HG03045 (cell line): ENCODE measurements around the gene CLCA1.

Experiments
- ATAC-seq: cut with Tn5 transposase; IDR thresholded peaks from one replicate; pipeline ENCODE4 v1.9.1; 2021; ENCODE audit warnings: mild to moderate bottlenecking, moderate library complexity; ENCODE audit not compliant: unreplicated experiment

Gene CLCA1

DNA sequence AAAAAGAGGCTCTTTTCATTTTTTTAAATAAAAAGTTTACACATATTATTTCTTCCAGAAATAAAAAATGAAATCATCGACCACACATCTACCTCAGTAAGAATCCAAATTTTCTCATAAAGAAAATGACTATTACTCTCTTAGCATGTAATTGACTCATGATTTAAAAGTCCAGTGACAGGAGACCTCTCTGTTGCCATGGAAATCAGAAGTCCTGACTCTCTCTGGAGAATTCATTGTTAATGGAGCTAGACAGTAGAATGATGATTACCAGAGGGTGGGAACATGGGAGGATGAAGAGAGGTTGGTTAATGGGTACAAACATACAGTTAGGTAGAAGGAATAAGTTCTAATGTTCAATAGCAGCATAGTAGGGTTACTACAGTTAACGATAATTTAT is 73.1 kb downstream of the CLCA1 start:
- no peak for ATAC-seq

DNA sequence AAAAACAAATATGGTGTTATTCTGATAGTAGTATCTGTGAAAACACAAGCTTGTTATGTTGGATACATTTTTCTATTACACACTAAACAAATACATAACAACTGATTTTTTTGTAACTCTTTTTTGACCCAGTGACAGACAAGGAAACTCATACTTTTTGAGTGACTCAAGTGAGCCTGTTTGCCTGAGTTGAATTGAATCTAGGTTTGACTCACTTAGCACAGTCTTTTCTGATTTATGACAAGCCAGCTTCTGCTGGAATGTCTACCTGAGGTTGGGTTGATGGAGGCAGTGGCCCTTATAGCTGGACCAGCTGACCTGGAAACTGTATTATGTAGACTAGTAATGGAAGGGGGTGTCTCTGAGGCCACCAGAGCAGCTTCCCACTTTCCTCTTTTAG is 73.9 kb downstream of the CLCA1 start:
- no peak for ATAC-seq

DNA sequence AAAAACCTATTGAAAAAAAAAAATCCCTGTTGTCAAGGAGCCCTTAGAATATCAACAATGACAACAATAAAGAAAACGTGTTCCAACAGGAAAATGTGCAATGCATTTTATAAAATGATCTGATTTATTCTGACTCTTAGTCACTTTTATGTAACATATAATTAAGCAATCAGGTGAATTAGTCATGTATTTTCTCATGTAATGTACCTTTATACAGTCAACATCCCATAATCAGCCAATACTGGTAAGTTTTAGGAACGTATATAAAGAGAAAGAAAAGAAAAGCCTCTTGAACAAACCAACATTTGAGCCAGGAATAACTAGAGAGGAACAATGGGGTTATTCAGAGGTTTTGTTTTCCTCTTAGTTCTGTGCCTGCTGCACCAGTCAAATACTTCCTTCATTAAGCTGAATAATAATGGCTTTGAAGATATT is 78.1 kb downstream of the CLCA1 start, which contains the start of gene CLCA4:
Gene CLCA4, plus strand, starts transcription at position 292 of the 435 bp plus-strand sequence. Its CDS starts 42 bp downstream, at position 334.
- no peak for ATAC-seq

DNA sequence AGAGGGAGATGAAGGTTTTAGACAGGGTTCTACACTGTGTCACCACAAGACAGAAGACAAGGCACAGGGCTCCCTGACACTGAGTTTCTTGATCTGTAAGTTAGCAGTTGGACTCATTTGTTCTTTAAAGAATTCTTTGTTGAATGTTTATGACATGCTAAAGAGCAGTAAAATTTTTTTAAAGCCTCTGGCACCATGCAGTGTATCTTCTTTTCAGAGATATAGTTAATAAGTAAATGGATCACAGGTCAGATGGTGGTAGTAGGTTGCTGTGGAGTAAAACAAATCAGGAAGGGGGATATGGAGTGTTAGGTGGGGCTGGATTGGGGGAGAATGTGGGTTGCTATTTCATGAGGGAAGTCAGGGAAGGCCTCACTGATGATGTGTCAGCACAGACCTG is 80.1 kb downstream of the CLCA1 start:
- no peak for ATAC-seq
